ENCODE data around the gene NFIA.
"Not testable (repeated sequence)": the region's sequence is repeated elsewhere in the genome, so short reads cannot be mapped to it uniquely, and the experiment has no call there.

Gene NFIA

DNA sequence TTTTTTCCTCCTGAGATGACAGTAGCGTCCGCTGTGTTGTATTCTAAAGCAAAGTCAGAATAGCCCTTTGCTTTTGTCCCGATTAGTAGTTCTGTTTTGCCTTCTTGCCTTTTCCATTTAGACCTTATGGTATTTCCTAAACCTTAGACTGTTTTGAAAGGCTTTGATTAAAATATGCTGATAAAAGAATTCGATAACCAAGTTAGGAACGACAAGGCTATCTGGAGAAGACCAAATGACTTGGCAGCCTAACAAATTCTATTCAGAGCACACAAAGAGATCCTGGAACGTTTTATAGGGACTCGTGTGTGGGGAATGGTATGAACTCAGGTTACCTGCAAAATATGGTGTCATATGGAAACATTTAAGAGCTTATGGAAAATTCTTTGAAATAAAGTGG lies 42.9 kb downstream of the NFIA start:
- no peak for DNase-seq (ENCODE audit: low read depth in 2 of 2, low spot score in 1 of 2)

- no peak for DNase-seq (ENCODE audit: low read depth in 2 of 2, low spot score in 1 of 2)
Measured at GRCh38 chr1:61125895-61126294, 43.5 kb downstream of the NFIA start.

DNA sequence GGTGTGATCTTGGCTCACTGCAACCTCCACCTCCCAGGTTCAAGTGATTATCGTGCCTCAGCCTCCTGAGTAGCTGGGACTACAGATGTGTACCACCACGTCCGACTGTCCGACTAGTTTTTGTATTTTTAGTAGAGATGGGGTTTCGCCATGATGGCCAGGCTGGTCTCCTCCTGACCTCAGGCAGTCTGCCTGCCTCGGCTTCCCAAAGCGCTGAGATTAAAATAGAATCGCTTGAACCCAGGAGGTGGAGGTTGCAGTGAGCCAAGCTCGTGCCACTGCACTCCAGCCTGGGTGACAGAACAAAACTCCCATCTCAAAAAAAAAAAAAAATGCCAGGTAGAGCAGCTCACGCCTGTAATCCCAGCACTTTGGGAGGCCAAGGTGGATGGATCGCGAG lies 44.5 kb downstream of the NFIA start:
- DNase-seq (ENCODE audit: low read depth in 2 of 2, low spot score in 1 of 2), result not testable (repeated sequence)

DNA sequence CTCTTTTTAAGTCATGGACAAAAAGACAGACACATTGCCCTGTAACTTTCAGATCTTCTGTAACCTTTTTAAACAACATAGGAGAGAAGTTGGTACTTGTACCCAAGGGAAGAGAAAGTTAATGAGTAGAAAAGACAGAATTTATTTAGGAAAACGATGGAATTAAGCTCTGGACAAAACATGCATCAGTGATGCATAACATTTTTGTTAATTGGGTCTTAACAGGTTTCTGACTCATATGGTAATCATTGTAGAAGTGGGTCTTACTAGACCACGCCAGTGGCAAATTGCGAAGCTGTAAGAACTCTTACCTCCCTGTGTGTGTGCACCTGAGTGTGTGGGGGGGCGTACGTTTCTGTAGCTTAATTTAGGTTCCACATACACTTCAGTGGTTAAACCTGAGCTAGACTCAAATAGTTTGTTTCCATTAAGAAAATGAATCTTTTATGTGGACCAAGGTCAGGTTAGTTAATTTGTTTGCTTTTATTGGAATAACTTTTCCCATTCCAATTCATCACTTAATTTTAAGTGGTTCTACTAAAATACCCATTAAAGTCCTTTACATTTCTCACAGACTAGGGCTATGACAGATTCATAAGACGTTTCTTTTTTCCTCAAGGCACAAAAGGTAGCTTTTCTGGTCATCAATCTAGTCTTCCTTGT lies 48.1 kb downstream of the NFIA start:
- DNase-seq (ENCODE audit: low read depth in 2 of 2, low spot score in 1 of 2), result no peak

GRCh38 chr1:61131248-61131647 lies 48.9 kb downstream of the NFIA start:
- DNase-seq (ENCODE audit: low read depth in 2 of 2, low spot score in 1 of 2), result no peak

GRCh38 chr1:61131716-61132115 lies 49.4 kb downstream of the NFIA start:
- no peak for DNase-seq (ENCODE audit: low read depth in 2 of 2, low spot score in 1 of 2)

GRCh38 chr1:61132176-61132638 lies 49.8 kb downstream of the NFIA start:
- DNase-seq (ENCODE audit: low read depth in 2 of 2, low spot score in 1 of 2), result no peak

DNA sequence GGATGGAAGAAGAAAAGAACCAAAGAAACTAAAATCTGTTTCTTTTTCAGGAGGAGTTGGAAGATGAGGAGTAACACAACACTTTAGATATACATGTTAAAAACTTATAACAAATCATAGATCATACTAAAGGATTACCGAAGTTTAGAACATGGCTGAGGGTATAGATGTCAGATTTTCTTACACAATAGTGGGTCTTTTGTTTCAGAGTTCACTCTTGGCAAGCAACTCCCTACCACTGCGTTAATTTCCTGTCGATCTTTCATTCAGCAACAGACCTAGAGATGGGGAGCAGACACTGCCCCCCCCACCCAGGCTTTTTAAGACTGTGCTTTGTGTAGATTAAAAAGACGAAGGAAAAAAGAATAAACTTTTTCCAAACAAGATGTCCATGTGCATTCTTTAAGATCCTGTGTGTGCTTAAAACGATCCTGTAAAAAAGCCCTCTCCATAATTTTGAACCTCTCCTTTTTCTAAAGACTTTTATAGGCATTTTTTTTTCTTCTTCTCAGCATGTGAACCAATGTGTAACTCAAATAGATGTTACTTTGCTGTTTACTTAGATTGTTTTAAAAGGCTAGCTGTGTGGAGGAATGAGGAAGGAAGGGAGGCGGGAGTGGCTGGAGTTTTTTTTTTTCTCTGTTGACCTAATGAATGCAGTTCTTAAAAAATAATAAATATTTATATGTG lies 50.4 kb downstream of the NFIA start:
- DNase-seq (ENCODE audit: low read depth in 2 of 2, low spot score in 1 of 2), result no peak

DNA sequence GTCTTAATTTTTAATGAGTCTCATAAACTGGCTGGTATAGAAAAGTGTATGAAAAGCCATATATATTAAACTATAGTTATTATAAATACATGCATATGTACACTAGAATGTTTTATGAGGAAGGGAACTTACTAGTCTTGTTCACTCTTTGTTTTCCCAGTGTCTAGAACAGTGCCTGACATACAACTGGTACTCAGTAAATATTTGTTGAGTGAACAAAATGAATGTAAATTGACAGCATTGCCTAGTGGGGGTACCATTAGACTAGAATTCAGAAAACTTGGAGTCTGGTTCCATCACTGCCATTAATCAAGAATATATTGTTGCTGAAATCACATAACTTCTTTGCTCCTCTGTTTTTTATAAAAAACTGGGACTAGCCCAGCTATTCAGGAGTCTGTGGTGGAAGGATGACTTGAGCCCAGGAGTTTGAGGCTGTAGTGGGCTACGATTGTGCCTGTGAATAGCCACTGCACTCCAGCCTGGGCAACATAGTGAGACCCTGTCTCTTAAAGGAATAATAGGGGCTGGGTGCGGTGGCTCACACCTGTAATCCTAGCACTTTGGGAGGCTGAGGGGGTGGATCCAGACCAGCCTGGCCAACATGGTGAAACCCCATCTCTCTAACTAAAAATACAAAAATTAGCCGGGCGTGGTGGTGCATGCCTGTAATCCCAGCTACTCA lies 51.1 kb downstream of the NFIA start:
- no peak for DNase-seq (ENCODE audit: low read depth in 2 of 2, low spot score in 1 of 2)

- DNase-seq (ENCODE audit: low read depth in 2 of 2, low spot score in 1 of 2), result no peak
Measured at GRCh38 chr1:61135291-61135690, 52.9 kb downstream of the NFIA start.

- no peak for DNase-seq (ENCODE audit: low read depth in 2 of 2, low spot score in 1 of 2)
Measured at GRCh38 chr1:61138305-61138704, 55.9 kb downstream of the NFIA start.

DNA sequence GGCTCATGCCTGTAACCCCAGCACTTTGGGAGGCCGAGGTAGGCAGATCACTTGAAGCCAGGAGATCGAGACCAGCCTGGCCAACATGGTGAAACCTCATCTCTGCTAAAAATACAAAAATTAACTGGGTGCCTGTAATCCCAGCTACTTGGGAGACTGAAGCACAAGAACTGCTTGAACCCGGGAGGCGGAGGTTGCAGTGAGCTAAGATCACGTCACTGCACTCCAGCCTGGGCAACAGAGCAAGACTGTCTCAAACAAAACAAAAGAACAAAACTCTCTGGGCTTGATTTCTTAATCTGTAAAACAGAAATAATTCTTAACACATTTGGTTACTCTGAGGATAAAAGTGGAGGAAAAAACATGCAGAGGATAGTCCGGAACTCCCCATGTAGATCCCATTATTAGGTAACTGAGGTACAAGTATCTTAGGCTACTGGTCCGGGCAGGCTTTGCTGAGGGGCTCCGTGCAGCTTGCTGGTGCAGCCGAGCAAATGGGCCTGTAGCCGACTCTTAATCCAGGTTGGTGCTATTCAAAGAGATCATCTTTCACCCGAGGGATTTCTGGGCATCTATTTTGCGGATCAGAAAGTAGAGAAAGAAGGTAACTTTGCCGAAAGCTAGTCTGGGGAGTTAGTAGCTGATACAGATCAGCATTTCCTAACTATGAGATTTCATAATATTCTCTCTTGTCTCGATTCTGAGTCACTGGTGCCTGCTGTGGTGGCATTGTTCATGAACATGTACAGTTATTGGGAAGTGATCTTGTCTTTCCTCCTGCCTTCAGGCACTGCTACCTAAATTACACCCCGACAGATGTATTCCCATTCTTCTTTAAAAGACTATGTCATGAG lies 56.8 kb downstream of the NFIA start:
- no peak for DNase-seq (ENCODE audit: low read depth in 2 of 2, low spot score in 1 of 2)

DNA sequence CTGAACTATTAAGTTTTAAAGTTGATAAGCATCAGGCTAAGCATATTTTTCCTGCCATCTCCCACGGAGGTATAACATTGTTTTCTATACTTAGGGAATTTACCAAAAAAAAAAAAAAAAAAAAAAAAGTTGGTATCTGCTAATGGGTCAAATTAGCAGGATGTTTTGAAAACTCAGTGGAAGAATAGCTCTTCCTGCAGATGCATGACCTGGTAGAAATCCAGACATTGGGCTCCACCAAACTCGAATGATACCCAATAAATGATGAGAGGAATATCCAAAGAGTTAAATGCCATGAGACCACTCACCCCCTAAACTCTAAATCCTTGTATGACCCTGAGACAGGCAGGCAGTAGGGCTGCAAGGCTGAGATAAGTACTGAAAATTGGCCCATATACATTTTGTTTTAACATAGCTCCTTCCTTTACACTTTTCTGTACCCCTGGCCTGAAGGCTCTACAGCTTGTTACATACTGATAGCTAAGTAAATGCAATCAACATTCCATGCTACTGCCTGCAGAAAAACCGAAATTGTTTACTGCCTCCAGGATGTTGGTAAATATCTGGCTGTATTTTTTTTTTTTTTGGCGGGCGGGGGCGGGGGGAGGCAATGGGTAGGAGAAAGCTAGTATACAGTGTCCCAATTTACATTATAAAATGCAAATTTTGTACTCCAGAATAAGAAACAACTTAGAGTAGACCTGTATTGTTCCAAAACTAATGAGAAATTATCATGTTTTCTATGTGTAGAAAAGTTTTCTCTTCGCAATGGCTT lies 57.6 kb downstream of the NFIA start:
- no peak for DNase-seq (ENCODE audit: low read depth in 2 of 2, low spot score in 1 of 2)

- no peak for DNase-seq (ENCODE audit: low read depth in 2 of 2, low spot score in 1 of 2)
Measured at GRCh38 chr1:61140778-61141177, 58.4 kb downstream of the NFIA start.

GRCh38 chr1:61141288-61142042 lies 59.1 kb downstream of the NFIA start:
- no peak for DNase-seq (ENCODE audit: low read depth in 2 of 2, low spot score in 1 of 2)

DNA sequence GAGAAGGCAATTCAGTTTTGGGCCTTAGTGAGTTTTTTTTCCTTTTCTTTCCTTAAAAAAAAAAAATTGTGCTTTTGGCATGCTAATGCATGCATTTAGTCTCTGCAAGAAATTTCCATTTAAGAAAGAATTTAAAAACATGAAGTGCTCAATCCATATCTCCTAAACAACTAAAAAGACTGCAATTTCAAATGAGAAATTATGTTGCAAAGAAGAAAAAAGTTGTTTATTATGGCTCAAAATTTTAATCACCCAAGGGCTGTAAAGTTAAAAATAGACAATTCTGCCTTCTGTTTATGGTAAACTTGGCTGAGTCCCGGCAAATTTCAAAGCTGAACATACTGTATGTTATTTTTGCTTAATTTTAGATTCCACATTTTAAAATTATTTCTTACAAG lies 59.7 kb downstream of the NFIA start:
- no peak for DNase-seq (ENCODE audit: low read depth in 2 of 2, low spot score in 1 of 2)

GRCh38 chr1:61142726-61143500 lies 60.6 kb downstream of the NFIA start:
- no peak for DNase-seq (ENCODE audit: low read depth in 2 of 2, low spot score in 1 of 2)

GRCh38 chr1:61143821-61144424 lies 61.6 kb downstream of the NFIA start:
- DNase-seq (ENCODE audit: low read depth in 2 of 2, low spot score in 1 of 2), result no peak

All from stimulated activated CD8-positive, alpha-beta memory T cell treated with anti-CD3 and anti-CD28 coated beads, Interleukin-4, amount 100 ng/mL, for 1 hour (primary cell).